Activated gamma-delta T cell treated with anti-CD3 and anti-CD28 coated beads, Interleukin-2, amount 50 U/mL, for 16 hours (primary cell): ENCODE measurements around the gene USP15.

Source experiments
- DNase-seq: peaks from one replicate; pipeline ENCODE4 v3.0.0-alpha.2; 2020; ENCODE audit warnings: low read depth

The USP15 gene

DNA sequence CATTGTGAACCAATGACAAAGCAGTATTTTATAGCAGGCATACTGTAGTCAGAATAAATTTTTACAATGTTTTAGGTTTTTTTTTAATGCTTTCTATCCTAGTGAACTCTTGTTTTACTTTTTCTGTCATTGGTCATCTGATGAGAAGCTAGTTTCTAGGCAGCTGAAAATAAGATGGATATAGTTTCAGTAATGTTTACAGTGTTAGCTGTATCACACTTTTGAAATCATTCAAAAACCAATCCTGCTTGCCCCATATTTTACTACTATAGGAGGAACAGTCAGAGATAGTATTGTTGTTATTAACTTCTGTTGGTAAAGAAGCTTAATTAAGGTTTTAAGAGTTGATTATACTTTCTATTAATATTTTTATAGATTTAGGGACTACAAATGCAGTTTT lies 24.5 kb downstream of the USP15 start:
- DNase-seq: no peak

DNA sequence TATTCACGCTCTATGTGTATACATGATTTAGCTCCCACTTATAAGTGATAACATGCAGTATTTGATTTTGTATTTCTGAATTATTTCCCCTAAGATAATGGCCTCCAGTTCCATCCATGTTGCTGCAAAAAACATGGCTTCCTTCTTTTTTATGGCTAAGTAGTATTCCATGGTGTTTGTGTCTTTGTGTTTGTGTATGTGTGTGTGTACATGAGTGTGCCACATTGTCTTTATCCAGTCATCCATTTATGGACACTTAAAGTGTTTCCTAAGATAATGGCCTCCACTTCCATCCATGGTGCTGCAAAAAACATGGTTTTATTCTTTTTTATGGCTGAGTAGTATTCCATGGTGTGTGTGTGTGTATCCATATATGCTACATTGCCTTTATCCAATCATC lies 25.1 kb downstream of the USP15 start:
- DNase-seq: no peak

- DNase-seq: no peak
Measured at GRCh38 chr12:62288328-62288727, 28.1 kb downstream of the USP15 start.

DNA sequence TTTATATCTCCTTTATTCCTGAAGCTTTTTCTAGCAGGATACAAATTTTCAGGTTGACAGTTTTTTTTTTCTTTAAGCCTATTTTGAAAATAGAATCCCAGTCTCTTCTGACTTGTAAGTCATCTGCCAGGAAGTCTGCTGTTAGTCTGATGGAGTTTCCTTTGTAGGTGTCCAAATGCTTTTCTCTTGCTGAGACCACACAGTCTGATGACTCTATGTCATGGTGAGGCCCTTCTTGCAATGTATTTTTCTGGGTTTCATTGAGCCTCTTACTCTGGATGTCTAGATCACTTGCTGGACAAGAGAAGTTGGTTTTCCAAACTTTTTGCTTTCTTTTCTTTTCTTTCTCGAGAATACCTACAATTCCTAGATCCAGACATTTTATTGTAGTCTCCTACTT lies 30.6 kb downstream of the USP15 start:
- DNase-seq: no peak

GRCh38 chr12:62291864-62292760 lies 31.9 kb downstream of the USP15 start:
- no peak for DNase-seq

DNA sequence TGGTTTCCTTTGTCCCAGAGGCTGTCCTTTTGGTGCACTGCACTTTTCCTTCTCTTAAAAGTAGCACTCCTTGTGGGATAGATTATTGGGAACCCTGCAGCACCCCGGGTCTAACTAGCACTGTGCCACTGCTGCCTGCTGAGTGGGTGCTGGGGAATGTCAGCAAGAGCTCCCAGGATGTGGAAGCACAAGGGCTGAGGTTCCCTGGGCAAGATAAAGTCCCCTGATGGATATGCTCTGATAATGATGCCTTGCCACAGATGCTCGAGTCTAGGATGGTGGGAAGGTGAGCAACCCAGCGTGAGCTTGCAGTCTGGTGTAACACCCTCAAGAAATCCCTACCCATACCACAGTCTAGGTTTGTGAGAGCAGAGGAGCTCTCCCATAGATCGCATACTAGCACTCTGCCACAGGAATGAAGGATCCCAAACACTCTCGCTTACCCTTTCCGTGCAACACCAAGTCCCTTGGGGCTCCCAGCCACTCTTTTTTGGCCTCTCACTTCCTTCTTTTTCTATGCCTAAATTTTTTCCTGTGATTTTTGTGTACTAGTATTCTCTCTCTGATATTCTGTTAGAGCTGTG lies 32.6 kb downstream of the USP15 start:
- no peak for DNase-seq

GRCh38 chr12:62294378-62294777 lies 34.2 kb downstream of the USP15 start:
- no peak for DNase-seq

DNA sequence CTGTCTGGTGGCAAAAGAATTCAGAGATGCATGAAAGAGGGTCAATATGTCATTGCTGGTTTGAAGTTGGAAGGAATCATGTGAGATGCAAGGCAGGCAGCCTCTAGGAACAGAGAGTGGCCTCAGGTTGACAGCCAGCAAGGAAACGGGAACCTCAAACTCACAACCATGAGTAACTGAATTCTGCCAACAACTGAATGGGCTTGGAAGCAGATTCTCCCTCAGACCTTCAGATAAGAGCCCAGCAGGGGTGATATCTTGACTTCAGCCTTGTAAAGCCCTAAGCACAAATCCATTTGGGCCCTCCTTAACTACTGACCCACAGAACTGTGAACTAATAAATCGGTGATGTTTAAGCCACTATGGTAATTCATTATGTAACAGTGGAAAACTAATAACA lies 35.8 kb downstream of the USP15 start:
- no peak for DNase-seq

DNA sequence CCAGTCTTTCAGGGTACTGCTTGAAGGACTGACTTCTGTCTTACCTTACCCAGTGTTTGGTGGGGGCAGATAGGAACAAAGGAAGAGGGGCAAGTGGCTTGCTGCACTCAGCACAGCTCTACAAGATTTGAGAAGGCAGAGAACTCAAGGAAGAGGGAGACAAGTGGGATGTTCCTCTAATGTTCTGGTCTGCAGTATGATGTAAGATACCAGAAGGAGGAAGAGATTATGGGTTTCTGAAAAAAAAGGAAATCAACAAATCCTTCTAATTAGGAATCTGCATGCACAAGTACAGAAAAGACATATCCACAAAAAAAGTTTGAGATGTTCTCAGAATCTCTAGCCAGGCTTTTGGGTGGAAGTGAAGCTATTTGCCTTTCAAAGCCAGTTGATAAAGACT lies 37.1 kb downstream of the USP15 start:
- no peak for DNase-seq

DNA sequence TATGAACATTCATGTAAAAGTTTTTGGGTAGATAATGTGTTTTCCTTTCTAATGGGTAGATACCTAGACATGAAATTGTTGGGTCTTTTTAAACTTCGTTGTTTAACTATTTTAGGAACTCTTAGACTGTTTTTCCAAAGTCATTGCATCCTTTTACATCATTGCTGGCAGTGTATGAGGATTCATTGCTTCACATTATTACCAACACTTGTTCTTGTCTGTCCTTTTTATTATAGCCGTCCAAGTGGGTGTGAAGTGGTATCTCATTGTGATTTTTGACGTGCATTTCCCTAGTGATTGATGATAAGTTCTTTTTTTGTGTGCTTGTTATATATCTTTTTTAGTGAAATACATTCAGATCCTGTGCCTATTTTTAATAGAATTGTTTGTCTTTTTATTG lies 39.4 kb downstream of the USP15 start:
- no peak for DNase-seq

GRCh38 chr12:62301080-62301798 lies 41.0 kb downstream of the USP15 start:
- no peak for DNase-seq

- DNase-seq: no peak
Measured at GRCh38 chr12:62301799-62302133, 41.6 kb downstream of the USP15 start.

DNA sequence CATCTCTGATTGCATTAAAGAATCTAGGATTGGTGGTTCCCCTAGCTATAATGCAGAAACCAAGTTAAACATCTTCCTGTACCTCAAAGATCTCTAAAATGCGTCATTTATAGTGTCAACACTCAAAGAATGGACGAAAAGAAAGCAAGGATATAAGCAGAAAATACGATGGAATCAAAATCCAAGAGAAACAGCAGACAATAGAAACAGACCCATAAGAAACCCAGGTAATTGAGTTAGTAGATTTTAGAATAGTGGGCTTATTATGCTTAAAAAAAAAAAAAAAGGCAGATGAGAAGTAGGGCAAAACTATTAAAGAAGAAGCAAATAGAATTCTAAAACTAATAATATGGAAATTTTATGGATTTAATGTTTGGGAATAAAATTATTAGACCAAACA lies 44.4 kb downstream of the USP15 start:
- DNase-seq: no peak

DNA sequence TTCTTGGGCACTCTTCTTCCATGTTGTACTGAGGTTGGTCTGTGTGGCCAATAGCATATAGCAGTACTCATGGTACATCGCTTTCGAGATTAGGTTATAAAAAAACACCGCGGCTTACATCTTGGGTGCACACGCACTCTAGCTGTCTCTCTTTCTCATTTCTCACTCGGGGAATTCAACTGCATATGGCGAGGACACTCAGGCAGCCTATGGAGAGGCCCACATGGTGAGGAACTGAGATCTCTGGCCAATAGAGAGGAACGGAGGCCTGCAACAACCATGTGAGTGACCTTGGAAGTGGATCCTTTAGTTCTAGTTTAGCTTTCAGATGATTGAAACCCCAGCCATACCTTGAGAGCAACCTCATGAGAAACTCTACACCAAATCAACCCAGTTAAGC lies 45.6 kb downstream of the USP15 start:
- DNase-seq: no peak

GRCh38 chr12:62306569-62307530 lies 46.6 kb downstream of the USP15 start:
- DNase-seq: no peak

DNA sequence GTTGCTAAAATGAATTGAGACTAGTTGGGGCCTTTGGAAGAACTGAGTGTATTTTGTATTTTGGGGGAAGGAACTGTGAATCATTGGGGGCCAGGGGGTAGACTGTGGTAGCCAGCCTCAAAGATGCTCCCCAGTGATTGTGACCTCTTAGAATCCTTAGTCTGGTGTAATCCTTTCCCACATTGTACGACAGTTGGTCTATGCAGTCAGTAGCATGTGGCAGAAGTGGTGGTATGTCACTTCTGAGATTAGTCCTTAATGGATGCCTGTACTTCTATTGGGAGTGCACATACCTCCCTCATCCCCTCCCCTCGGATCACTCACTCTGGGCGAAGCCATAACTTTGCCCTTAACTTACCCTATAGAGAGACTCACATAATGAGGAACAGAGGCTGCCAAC lies 48.0 kb downstream of the USP15 start:
- no peak for DNase-seq

DNA sequence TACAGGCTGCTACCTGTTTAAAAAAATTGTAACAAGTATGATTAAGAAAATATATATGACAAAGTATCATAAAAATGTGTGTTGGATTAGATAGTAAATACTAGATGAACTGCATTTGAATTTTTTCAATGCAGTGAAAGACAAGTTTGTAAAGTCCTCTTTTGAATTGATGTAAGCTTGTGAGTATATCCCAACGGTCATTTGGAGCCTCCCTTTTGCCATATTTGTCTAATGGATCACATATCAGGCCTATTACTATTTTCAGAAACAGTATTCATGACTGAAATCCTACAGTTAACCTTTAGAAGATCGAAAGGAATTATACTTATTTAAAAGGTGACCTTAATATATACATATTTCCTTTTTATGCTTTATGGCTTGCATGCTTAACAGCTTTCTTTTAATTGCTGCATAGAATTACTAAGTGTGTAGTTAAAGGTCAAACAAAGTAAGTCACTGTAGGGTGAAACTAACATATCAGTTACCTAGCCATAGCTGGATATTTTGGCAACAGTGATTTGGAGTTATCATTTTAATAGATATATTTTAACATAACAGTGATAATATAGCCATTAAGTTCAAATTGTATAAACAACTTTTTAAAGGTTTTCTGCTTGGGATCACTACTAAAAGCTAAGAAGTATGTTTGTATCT lies 53.6 kb downstream of the USP15 start:
- DNase-seq: no peak

DNA sequence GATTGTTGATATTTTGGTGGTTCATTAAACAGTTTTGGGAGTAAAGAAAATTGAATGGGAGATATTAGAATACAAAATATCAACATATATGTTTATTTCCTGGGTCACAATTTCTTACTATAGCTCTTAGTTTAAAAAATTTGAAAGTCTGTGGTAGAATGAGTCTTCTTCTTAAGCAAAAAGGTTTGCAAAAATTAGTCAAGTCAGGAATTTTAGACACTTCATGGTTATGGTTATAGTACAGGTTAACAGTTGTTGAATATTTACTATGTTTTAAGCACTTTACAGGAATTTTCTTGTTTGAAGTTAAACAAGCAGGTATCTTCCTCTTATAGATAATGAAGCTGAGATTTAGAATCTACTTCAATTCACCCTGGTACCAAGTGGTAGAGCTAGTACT lies 56.8 kb downstream of the USP15 start:
- no peak for DNase-seq

DNA sequence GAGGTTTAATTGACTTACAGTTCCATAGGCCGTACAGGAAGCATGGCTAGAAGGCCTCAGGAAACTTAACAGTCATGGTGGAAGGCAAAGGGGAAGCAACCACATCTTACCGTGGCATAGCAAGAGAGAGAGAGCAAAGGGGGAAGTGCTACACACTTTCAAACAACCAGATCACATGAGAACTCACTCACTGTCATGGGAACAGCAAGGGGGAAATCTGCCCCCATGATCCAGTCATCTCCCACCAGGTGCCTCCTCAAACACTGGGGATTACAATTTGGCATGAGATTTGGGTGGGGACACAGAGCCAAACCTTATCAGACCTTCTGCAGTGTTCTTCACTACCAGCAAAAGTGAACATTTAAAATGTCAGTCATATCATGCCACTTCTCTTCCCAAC lies 58.9 kb downstream of the USP15 start:
- no peak for DNase-seq

- DNase-seq: no peak
Measured at GRCh38 chr12:62320054-62320453, 59.9 kb downstream of the USP15 start.

DNA sequence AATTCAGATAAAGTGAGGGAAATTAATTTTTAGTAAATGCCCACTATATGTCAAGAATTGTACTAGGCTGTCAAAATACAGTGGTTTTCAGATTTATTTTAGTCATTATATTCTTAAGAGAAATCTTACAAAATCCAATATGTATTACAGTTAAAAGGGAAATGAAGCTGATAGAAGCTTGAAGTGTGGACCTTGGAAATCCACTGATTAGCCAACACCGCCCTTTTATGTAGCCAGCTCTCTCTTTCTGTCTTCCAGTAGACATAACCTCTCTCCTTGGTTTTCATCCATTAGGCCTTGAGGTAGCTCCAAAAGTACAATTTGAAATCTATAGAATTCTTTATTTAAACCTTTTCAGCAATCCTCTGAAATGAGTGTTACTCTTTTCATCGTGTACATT lies 63.2 kb downstream of the USP15 start:
- no peak for DNase-seq
